Neural cell (in vitro differentiated cells): ENCODE results near the gene INPPL1.

Experiments used
- CTCF ChIP-seq: fragments of 450-650 bp; IDR thresholded peaks from 2 replicates; pipeline ENCODE4 v1.5.1; 2014; ENCODE audit warnings: antibody characterized with exemption, mild to moderate bottlenecking, moderate library complexity; ENCODE audit not compliant: poor library complexity, severe bottlenecking
- EP300 ChIP-seq: fragments of 450-650 bp; conservative IDR thresholded peaks from 2 replicates; pipeline ENCODE4 v1.6.1; 2014; ENCODE audit warnings: antibody characterized with exemption, mild to moderate bottlenecking, moderate library complexity; ENCODE audit not compliant: poor library complexity, severe bottlenecking
- EZH2 ChIP-seq: fragments of 200-600, 300-800 bp; shearing (Covaris generic), sonication (generic); IDR thresholded peaks from 2 replicates; pipeline ENCODE4 v1.6.1; 2014; ENCODE audit warnings: antibody characterized with exemption, low read length, borderline replicate concordance, mild to moderate bottlenecking; ENCODE audit not compliant: insufficient read depth, poor library complexity, severe bottlenecking
- POLR2AphosphoS5 ChIP-seq: IDR thresholded peaks from 2 replicates; pipeline ENCODE4 v1.6.1; 2012
- REST ChIP-seq: IDR thresholded peaks from 2 replicates; pipeline ENCODE4 v1.6.1; 2012; ENCODE audit warnings: borderline replicate concordance

- TF ChIP-seq CTCF (no peak), EP300 (no peak), EZH2 (no peak), REST (no peak), POLR2AphosphoS5 (no peak)
Measured at GRCh38 chr11:72260574-72260973, 36.0 kb downstream of the INPPL1 start.
